Measurements from ENCODE around the gene DEGS2. TPM values are rescaled to one million over a fixed set of nuclear protein-coding genes. Genes with fewer than 3 reads are reported as not detected.

The DEGS2 gene
- total and polyA plus RNA-seq, 2 experiments from 2014 or later: 0.63 to 2.2 TPM

- H3K27ac Mint-ChIP-seq: no peak overlapping the region
- no peaks in the 10 kb centered on the region for H4K20me1 ChIP-seq (replicated peaks; ENCODE audit: insufficient read depth)
- peaks cover 20% of the 10 kb centered on the region for H3K27me3 ChIP-seq (ENCODE audit: insufficient read depth)
- DNase-seq (ENCODE audit: low spot score) (no peak), ATAC-seq (no peak)
- TF ChIP-seq ZNF114 (CRISPR knock-in tag; IDR thresholded peaks at IDR 0.05): no peak
- TF ChIP-seq REST (IDR thresholded peaks at IDR 0.05; ENCODE audit: unreplicated experiment): no peak
- no peak for TF ChIP-seq ZNF331 (CRISPR knock-in tag; IDR thresholded peaks at IDR 0.05; ENCODE audit: low read depth)
- no peak for TF ChIP-seq CTCF (conservative IDR thresholded peaks at IDR 0.05; ENCODE audit: low read depth in 2 of 2)
- TF ChIP-seq EZH2 (IDR thresholded peaks at IDR 0.05; ENCODE audit: low read depth, unreplicated experiment): no peak
- TF ChIP-seq CREB1 (CRISPR knock-in tag; IDR thresholded peaks at IDR 0.05; ENCODE audit: low read depth): no peak
- no peak for TF ChIP-seq NANOG (IDR thresholded peaks at IDR 0.05; ENCODE audit: borderline replicate concordance)
- no peak for TF ChIP-seq ZNF462 (CRISPR knock-in tag; IDR thresholded peaks at IDR 0.05)
- TF ChIP-seq POLR2AphosphoS5 (IDR thresholded peaks at IDR 0.05; ENCODE audit: low read depth): no peak
- no peak for TF ChIP-seq STAT1 (IDR thresholded peaks at IDR 0.05; ENCODE audit: unreplicated experiment)
- no peak for TF ChIP-seq EZH2phosphoT487 (IDR thresholded peaks at IDR 0.05; ENCODE audit: unreplicated experiment)
- TF ChIP-seq JUNB (IDR thresholded peaks at IDR 0.05; ENCODE audit: unreplicated experiment): no peak
- TF ChIP-seq ETS1 (IDR thresholded peaks at IDR 0.05): no peak
- H3K27me3 Mint-ChIP-seq (ENCODE audit: insufficient read depth, low read depth, poor library complexity): peaks cover 20% of the 10 kb centered on the region
- no peaks in the 10 kb centered on the region; the same call in 2 of the 3 replicates for H3K9me3 Mint-ChIP-seq
- H3K4me3 Mint-ChIP-seq: no peak overlapping the region
- H3F3A ChIP-seq (replicated peaks; ENCODE audit: low read depth): peaks cover 14% of the 10 kb centered on the region; the same call in 1 of the 2 replicates
- H3K36me3 ChIP-seq (ENCODE audit: insufficient read depth): no peaks in the 10 kb centered on the region
- no peak overlapping the region for H3K4me3 ChIP-seq
- H3K27ac ChIP-seq (ENCODE audit: low read depth): no peak overlapping the region
- no peak overlapping the region for H3K4me2 ChIP-seq
- H3K4me1 ChIP-seq (ENCODE audit: insufficient read depth): no peaks in the 10 kb centered on the region
- no peaks in the 10 kb centered on the region for H3K36me3 Mint-ChIP-seq (ENCODE audit: low read depth)
- H3K9me2 ChIP-seq (ENCODE audit: insufficient read depth): no peaks in the 10 kb centered on the region
- H3K79me2 ChIP-seq (replicated peaks; ENCODE audit: insufficient read depth): no peaks in the 10 kb centered on the region
- H2AFZ ChIP-seq: no peak overlapping the region
- peaks cover 10% of the 10 kb centered on the region for H3K4me1 Mint-ChIP-seq
Observed at GRCh38 chr14:100168506-100168905, 9.1 kb upstream of the DEGS2 start.
